ENCODE data around the gene PARP12.

The PARP12 gene

DNA sequence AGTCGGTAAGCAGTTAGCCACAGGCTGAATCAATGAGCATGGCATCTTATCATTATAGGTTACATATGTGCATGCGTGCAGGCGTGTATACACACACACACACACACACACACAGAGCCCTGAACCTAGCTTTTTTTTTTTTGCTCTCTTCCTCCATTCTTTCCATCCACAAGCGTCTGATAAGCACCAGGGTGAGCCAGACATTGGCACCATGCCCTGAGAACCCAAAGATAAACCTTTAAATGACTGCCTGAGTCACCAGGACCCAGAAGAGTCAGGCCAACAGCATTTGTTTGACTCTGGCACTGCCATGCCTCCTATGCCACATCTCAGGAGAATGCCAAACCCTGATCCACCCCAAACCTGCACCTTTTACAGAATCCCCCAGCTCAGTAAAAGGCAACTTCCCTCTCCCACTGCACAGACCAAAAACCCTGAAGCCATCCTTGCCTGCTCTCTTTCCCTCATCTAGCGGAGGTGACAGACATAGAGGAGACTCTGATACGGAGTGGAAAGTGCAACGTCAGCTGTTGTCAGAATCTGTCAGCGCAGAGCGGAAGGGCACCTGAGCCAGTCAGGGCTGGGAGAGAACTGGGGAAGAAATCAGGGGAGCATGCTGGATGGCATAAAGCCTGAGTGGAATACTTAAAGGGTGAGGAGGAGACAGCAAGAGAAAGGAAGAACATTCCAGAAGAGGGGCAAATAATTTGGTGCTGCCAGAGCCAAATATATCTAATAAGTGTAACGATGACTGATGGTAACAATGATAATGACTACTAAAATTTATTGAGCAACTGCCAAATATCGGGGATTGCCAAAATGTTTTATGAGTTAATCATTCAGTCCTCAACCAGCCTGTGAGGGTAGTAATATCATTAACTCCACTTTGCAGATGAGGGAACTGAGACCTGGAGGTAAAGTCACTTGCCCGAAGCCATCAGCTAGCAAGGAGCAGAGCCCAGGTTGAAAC lies 3.2 kb downstream of the PARP12 start:
- DNase-seq = peak; percentile 74

GRCh38 chr7:140058517-140058916 lies 4.2 kb downstream of the PARP12 start:
- DNase-seq = no peak

GRCh38 chr7:140057143-140057535 lies 5.6 kb downstream of the PARP12 start:
- no peak for DNase-seq

DNA sequence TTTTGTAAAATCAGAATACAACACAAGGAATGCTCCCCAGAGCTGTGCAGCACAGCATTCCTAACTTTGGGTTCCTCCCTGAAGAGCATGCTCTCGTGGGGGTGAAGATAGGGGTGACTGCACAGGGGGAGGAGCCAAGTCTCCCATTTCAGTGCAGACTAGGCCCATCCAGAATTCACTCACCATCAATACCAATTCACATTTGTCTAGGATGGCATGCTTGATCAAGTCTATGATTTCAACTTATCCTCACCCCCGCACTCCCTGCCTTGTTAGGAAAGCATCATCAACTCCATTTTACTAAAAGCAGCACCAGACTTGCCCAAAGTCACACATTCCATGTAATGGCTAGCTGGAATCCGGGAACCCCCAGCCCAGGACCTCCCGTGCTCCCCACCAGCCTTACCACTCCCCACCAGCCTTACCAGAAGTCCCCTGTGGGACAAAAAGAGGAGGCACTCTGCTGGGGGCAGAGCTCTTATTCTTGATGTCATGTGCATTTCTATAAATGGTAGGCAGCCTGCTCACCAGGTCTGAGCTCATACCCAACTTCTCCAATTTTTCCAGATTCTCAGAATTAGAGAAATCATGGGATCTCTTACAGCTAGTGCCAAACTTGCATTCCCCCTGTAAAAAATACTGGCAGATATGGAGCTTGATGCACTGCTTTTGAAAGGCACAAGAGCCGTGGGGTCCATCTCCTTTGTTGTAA lies 6.2 kb downstream of the PARP12 start:
- no peak for DNase-seq

GRCh38 chr7:140055833-140056232 lies 6.9 kb downstream of the PARP12 start:
- no peak for DNase-seq

DNA sequence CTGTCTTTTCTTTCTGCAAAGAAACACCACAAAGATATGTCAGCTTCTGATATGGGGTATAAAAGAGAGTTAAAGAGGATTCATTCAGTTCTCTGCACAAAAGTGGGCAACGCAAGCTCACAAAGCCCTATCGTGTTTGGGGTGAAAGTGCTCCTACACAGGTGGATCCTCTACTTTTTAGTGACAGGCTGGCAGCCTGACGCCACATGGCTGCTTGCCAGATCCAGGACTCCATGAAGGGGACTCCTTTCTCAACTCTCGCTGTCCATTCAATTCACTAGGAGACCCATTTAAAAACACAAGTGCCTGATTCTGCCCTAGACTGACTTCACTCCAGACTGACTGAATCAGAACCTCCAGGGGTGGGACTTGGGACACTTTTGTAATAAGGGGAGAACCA lies 8.0 kb downstream of the PARP12 start:
- no peak for DNase-seq

GRCh38 chr7:140053812-140054539 lies 8.8 kb downstream of the PARP12 start:
- no peak for DNase-seq

DNA sequence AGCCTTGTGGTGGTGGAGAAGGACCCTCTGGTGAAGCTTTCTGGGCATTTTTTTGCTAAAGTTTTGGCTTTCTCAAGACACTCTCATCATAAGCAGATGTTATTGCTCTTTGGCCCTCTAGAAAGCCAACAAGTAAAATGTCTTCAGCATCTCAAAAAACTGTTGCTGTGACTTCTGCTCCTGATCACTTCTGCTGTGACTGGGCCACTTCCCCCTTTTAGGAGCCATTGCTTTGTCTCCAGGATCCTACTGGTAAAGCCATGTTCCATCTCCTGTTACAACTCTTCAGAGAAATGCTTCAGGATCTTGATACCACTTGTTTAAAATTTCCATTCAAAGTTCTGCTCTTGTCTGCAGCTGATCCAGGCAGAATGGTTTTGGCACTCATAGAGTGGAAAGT lies 10.9 kb downstream of the PARP12 start:
- no peak for DNase-seq

DNA sequence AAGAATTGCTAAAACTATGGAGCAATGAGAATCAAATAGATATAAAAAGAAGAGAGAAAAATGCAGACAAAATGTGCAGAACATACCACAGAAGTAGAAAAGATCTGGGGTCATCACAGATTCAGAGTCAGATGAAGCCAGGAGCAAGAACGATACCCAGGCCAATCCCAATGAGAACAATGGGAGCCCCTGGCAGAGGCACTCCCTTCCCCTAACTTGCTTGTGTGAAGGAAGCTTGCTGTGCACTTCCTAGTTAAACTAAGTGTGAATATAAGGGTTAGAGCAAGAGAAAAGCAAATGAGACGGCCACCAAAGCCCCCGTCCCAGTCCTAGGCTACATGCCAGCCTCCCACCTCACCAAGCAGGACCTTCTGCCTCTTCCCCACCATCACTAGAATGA lies 12.7 kb downstream of the PARP12 start:
- DNase-seq = no peak

DNA sequence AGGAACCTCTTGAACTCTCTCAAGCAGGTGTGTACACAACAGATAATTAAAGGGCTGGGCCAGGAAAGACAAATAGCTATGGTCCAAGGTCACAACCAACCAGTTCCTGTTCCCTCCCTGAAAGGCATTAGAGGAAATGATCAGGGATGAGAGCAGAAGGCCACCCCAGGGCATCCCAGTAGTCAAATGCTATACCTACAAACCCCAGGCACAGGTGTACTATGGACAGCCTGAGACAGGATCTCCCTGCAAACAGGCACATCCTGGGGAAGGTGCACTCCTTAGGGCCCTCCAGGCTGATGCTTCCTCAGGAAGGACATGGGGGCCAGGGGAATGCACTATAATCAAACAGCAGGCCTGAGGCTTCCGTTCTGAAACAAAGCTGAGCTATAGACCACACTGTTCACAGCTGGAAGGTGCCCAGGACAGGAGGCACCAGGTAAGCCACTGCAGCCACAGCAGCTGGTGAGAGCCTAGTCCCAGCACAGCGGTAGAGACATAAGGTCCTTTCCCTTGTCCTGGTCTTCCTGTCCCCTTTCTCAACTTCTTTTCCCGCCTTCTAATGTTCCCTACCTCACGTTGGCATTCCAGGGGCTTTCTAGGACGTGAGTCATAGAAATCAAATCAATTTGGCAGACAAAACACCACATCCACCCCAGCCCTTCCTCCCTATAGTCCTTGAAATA lies 13.3 kb downstream of the PARP12 start:
- no peak for DNase-seq

- DNase-seq = no peak
These were observed 13.8 kb downstream of the PARP12 start for GRCh38 chr7:140048989-140049338.

DNA sequence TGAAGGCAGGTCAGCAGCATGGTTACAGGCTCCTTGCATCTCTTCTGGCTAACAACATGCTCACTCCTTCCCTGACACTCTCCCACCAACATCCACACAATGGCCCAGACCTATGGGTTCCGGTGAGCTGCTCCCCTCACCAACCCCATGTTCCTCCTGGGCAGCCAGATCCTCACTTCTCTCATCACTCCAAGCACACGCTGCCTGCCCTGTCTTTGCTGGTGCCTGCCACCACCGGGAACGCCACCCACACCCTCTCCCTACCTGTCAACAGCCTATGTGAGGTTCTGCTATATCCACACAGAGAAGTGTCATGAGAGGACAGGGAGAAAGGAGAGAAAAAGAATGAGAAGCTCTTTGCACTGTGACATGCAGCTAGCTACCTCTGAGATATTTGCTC lies 14.6 kb downstream of the PARP12 start:
- no peak for DNase-seq

DNA sequence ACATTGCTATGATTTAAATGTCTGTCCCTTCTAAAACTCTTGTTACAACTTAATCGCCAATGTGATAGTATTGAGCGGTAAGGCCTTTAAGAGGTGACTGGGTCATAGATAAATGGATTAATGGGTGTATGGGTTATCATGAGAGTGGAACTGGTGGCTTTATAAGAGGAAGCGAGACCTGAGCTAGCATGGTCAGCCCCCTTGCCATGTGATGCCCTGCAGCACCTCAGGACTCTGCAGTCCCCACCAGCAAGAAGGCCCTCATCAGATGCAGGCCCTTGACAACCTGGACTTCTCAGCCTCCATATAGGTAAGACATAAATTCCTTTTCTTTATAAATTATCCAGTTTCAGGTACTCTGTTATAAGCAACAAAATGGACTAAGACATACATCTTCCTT lies 15.6 kb downstream of the PARP12 start:
- no peak for DNase-seq

GRCh38 chr7:140045697-140046096 lies 17.1 kb downstream of the PARP12 start:
- DNase-seq = no peak

GRCh38 chr7:140044251-140044650 lies 18.5 kb downstream of the PARP12 start:
- DNase-seq = no peak

- DNase-seq = no peak
These were observed 20.4 kb downstream of the PARP12 start for GRCh38 chr7:140042386-140042670.

GRCh38 chr7:140041659-140042385 lies 20.9 kb downstream of the PARP12 start:
- DNase-seq = no peak

GRCh38 chr7:140039896-140040295 lies 22.9 kb downstream of the PARP12 start:
- DNase-seq = no peak

GRCh38 chr7:140039066-140039465 lies 23.7 kb downstream of the PARP12 start:
- DNase-seq = no peak

DNA sequence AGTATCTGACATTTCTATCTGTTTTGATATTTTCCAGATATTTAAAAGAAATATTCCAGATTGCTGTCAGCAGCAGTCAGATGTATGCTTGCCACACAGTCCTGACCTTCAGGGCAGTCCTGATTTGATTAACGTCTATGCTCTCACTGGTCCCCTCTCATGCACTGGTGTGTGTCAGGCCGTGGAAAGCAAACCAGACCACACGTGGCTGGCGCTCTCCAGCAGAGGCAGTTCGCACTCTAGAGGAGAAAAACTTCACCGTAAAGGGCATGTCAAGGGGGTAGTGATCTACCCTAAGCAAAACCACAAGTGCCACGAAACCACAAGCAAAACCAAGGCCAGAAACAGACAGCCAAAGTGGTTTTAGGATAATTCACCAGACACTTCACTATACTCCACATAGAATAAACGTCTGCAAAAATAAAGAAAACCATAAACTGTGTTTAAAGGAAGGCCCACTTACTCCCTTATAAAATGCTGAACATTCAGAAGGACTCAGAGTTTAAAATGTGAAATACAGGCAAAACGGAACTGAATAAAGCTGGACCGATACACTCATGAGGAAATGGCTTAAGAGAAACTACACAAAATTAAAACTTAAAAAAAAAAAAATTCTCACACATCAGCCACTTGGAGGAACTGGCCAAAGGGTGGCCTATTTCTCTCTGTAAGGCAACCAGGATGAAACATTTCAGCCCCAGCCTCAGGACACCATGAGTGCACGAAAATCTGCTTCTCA lies 26.4 kb downstream of the PARP12 start:
- peak; percentile 22 for DNase-seq

GRCh38 chr7:140035400-140036223 lies 27.1 kb downstream of the PARP12 start:
- DNase-seq = no peak

All from CD4-positive, alpha-beta T cell treated with Interleukin-6 for 4 hours (primary cell).